Mesenchymal stem cell (in vitro differentiated cells and primary cell): Measurements from ENCODE around the gene PCK2.

Experiments used
- DNase-seq: peaks from one replicate; pipeline ENCODE4 v3.0.0-alpha.2; 2013
- H2AFZ ChIP-seq: one replicate; pipeline ENCODE4 v1.6.1; 2013; ENCODE audit warnings: low read depth, mild to moderate bottlenecking, control low read depth, inconsistent platforms, low read length, moderate library complexity
- H2AK5ac ChIP-seq: 2 replicates; pipeline ENCODE4 v1.6.1; 2013; ENCODE audit warnings: low read length, moderate library complexity, mild to moderate bottlenecking, inconsistent platforms; ENCODE audit not compliant: severe bottlenecking
- H2BK120ac ChIP-seq: one replicate; pipeline ENCODE4 v1.6.1; 2013; ENCODE audit warnings: low read depth, mild to moderate bottlenecking, inconsistent platforms, low read length, moderate library complexity
- H2BK12ac ChIP-seq, 2 experiments: one replicate each; pipeline ENCODE4 v1.6.1; 2013; ENCODE audit warnings: inconsistent platforms in 2 of 2, low read length in 2 of 2, mild to moderate bottlenecking in 2 of 2, moderate library complexity in 2 of 2, control low read depth in 1 of 2
- H2BK15ac ChIP-seq: one replicate; pipeline ENCODE4 v1.6.1; 2013; ENCODE audit warnings: mild to moderate bottlenecking, low read depth, inconsistent platforms; ENCODE audit not compliant: poor library complexity, severe bottlenecking
- H2BK5ac ChIP-seq: 2 replicates; pipeline ENCODE4 v1.6.1; 2013; ENCODE audit warnings: low read depth, mild to moderate bottlenecking, low read length, control low read depth, inconsistent platforms; ENCODE audit not compliant: poor library complexity, severe bottlenecking
- H3K14ac ChIP-seq, 2 experiments: one replicate each; pipeline ENCODE4 v1.6.1; 2013; ENCODE audit warnings: inconsistent platforms in 2 of 2, low read length in 2 of 2, control low read depth in 1 of 2, mild to moderate bottlenecking in 1 of 2, moderate library complexity in 1 of 2
- H3K18ac ChIP-seq, 2 experiments: one replicate each; pipeline ENCODE4 v1.6.1; 2013; ENCODE audit warnings: inconsistent platforms in 2 of 2, low read length in 2 of 2, control low read depth in 1 of 2, low read depth in 1 of 2, mild to moderate bottlenecking in 1 of 2
- H3K23ac ChIP-seq, 2 experiments: one replicate each; pipeline ENCODE4 v1.6.1; 2013; ENCODE audit warnings: inconsistent platforms in 2 of 2, low read length in 2 of 2, mild to moderate bottlenecking in 2 of 2, moderate library complexity in 2 of 2, control low read depth in 1 of 2
- H3K27ac ChIP-seq: 2 replicates; pipeline ENCODE4 v1.5.1; 2013; ENCODE audit warnings: mild to moderate bottlenecking, moderate library complexity, low read length, control low read depth, inconsistent platforms; ENCODE audit not compliant: poor library complexity, severe bottlenecking
- H3K27me3 ChIP-seq, 2 experiments: 2 replicates each; pipeline versions ENCODE4 v1.6.1 to v1.7.0; 2013; ENCODE audit warnings: low read length in 2 of 2, mild to moderate bottlenecking in 2 of 2, moderate library complexity in 2 of 2, control low read depth in 1 of 2, inconsistent platforms in 1 of 2; ENCODE audit not compliant: control insufficient read depth in 1 of 2, insufficient read depth in 1 of 2
- H3K36me3 ChIP-seq, 2 experiments: 2 replicates each; pipeline versions ENCODE4 v1.6.1 to v1.7.0; 2013; ENCODE audit warnings: low read length in 2 of 2, control low read depth in 1 of 2, inconsistent platforms in 1 of 2, low read depth in 1 of 2, mild to moderate bottlenecking in 1 of 2; ENCODE audit not compliant: insufficient read depth in 2 of 2, control insufficient read depth in 1 of 2
- H3K4ac ChIP-seq, 2 experiments: one replicate each; pipeline ENCODE4 v1.6.1; 2013; ENCODE audit warnings: inconsistent platforms in 2 of 2, low read length in 2 of 2, mild to moderate bottlenecking in 2 of 2, moderate library complexity in 2 of 2, control low read depth in 1 of 2, low read depth in 1 of 2
- H3K4me1 ChIP-seq: 2 replicates; pipeline ENCODE4 v1.6.1; 2013; ENCODE audit warnings: low read depth, low read length, control low read depth; ENCODE audit not compliant: control insufficient read depth, insufficient read depth
- H3K4me2 ChIP-seq: 2 replicates; pipeline ENCODE4 v1.6.1; 2013; ENCODE audit warnings: low read length, mild to moderate bottlenecking, inconsistent platforms; ENCODE audit not compliant: poor library complexity, severe bottlenecking
- H3K4me3 ChIP-seq, 2 experiments: 2 replicates each; pipeline versions ENCODE4 v1.5.1 to v1.7.0; 2013; ENCODE audit warnings: low read length in 2 of 2, mild to moderate bottlenecking in 2 of 2, control low read depth in 1 of 2, low read depth in 1 of 2; ENCODE audit not compliant: insufficient read depth in 1 of 2
- H3K79me1 ChIP-seq: replicated peaks from 2 replicates; pipeline ENCODE4 v1.6.1; 2013; ENCODE audit warnings: mild to moderate bottlenecking, control low read depth, low read length, inconsistent platforms; ENCODE audit not compliant: poor library complexity, severe bottlenecking
- H3K9ac ChIP-seq: 2 replicates; pipeline ENCODE4 v1.7.0; 2013; ENCODE audit warnings: mild to moderate bottlenecking, low read length, moderate library complexity
- H3K9me3 ChIP-seq: 2 replicates; pipeline ENCODE4 v1.7.0; 2013; ENCODE audit warnings: mild to moderate bottlenecking, low read length; ENCODE audit not compliant: control insufficient read depth
- H4K8ac ChIP-seq: one replicate; pipeline ENCODE4 v1.6.1; 2013; ENCODE audit warnings: inconsistent platforms, mild to moderate bottlenecking, low read length, moderate library complexity
- H4K91ac ChIP-seq: one replicate; pipeline ENCODE4 v1.6.1; 2013; ENCODE audit warnings: mild to moderate bottlenecking, low read length, inconsistent platforms
- WGBS: methylation state at CpG from one replicate; pipeline ENCODE4 v1.1.7; 2013; ENCODE audit warnings: mixed read lengths; 5-methylcytosine and 5-hydroxymethylcytosine counted together

PCK2 gene

GRCh38 chr14:24083462-24083861 lies 10.6 kb upstream of the PCK2 start:
- Histone ChIP-seq H3K4me3 (no peak overlapping the region), H2AK5ac (no peak overlapping the region), H3K79me1 (peaks cover 2% of the 10 kb centered on the region), H3K9me3 (no peaks in the 10 kb centered on the region), H2BK15ac (no peak overlapping the region), H2BK5ac (no peak overlapping the region), H3K27me3 (peaks cover 73 to 77% of the 10 kb centered on the region in 2 experiments), H3K9ac (no peak overlapping the region), H3K27ac (no peak overlapping the region), H3K14ac (no peak overlapping the region), H4K8ac (no peak overlapping the region), H2AFZ (no peak overlapping the region), H3K4me2 (no peak overlapping the region), H3K4me1 (peaks cover 10% of the 10 kb centered on the region), H3K36me3 (no peaks in the 10 kb centered on the region), H3K4ac (no peak overlapping the region), H3K23ac (no peak overlapping the region), H2BK12ac (no peak overlapping the region), H4K91ac (no peak overlapping the region), H3K18ac (no peak overlapping the region), H2BK120ac (no peak overlapping the region)
- no peak for DNase-seq
- WGBS: 83% methylated on average over 3 of the region's 3 CpGs

DNA sequence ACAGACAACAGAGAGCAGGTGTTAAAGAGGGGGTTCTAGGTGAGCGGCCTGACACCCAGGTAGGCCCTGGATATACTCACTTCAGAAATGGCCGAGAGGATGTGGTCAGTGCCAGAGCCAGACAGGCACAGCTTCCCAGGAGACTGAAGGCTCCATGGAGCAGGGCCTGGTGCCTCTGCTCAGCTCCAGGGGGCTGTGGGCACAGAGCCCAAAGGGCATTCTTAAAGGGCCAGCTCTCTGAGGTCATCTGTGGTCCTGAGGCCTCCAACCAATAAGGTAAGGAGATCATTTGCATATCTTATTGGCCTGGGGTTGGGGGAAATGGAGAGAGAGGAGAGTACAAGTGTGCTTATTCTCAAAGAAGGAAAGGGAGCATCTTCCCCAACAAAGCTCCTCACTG lies 9.7 kb upstream of the PCK2 start:
- H2AK5ac ChIP-seq: no peak overlapping the region

DNA sequence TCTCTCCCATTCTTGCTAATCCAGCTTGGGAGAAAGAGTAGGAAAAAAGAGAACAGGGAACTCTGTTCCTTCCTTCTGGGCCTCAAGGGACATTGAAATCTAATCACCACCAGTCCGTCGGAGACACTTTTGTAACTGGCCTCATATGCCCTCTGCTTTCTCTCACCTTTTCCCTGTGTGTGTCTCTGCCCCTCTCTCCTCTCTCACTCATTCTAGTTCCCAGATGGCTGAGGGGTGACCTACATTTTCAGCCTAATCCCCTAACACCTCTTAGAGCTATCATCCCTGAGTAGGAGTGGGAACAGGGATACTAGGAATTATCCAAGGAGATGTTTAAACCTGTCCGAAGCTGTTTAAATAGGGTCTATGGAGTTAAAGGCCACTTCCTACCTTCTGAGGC lies 8.9 kb upstream of the PCK2 start:
- Histone ChIP-seq H3K27me3 (peaks cover 55 to 59% of the 10 kb centered on the region in 2 experiments), H3K23ac (no peak overlapping the region), H3K4me2 (no peak overlapping the region), H3K4me1 (peaks cover 10% of the 10 kb centered on the region), H2BK12ac (no peak overlapping the region), H3K36me3 (no peaks in the 10 kb centered on the region), H3K27ac (no peak overlapping the region), H2AFZ (no peak overlapping the region), H3K4ac (no peak overlapping the region), H3K9ac (no peak overlapping the region), H3K18ac (no peak overlapping the region), H3K79me1 (peaks cover 2% of the 10 kb centered on the region), H3K4me3 (no peak overlapping the region), H2BK120ac (no peak overlapping the region), H3K14ac (no peak overlapping the region), H2BK15ac (no peak overlapping the region), H2AK5ac (no peak overlapping the region), H4K91ac (no peak overlapping the region), H4K8ac (no peak overlapping the region), H2BK5ac (no peak overlapping the region), H3K9me3 (no peaks in the 10 kb centered on the region)
- 95% methylated on average over 3 of the region's 3 CpGs for WGBS
- no peak for DNase-seq

More for the DNA sequence above, 9.7 kb upstream of the PCK2 start:
- Histone ChIP-seq H3K4me1 (peaks cover 10% of the 10 kb centered on the region), H2BK5ac (no peak overlapping the region), H3K27me3 (peaks cover 63 to 67% of the 10 kb centered on the region in 2 experiments), H3K23ac (no peak overlapping the region), H3K18ac (no peak overlapping the region), H2BK15ac (no peak overlapping the region), H3K4me2 (no peak overlapping the region), H3K9ac (no peak overlapping the region), H4K8ac (no peak overlapping the region), H3K79me1 (peaks cover 2% of the 10 kb centered on the region), H3K14ac (no peak overlapping the region), H3K4ac (no peak overlapping the region), H3K27ac (no peak overlapping the region), H2BK120ac (no peak overlapping the region), H3K36me3 (no peaks in the 10 kb centered on the region), H3K4me3 (no peak overlapping the region), H3K9me3 (no peaks in the 10 kb centered on the region), H2AFZ (no peak overlapping the region), H4K91ac (no peak overlapping the region), H2BK12ac (no peak overlapping the region)
- 93% methylated on average over 2 of the region's 2 CpGs for WGBS
- DNase-seq: no peak

DNA sequence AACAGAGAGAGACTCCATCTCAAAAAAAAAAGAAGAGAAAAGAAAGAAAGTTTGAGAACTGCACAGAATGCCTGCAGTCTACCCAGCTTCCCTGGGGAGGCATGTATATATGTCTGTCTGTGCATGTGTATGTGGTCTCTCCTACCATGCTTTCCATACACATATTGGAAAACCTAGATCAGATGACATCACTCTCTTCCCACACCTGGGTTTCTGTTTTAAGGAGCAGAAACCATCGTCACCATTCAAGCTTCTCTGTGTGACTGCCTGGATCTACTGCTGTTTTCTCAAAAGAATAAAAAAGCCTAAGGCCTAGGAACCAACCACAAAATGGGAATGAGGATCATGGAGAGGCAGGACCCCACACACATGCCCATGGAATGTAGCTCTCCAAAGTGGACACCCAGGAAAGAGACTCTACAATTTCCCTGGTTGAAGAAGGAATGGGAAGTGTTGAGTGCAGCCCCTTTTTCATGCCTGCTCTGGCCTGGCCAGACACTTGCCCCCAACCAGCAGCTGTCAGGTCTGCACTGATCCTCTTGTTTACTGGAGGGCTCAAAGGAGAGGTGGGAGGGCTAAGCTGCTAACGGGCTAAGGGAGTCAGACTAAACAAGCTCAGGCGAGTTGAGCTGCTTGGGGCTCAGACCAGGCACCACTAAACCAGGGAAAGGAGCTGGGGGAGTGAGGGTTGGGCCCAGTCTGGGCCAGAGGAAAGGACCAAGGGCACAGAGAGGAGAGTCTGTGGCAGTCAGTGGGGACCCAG lies 7.7 kb upstream of the PCK2 start:
- Histone ChIP-seq H3K4me2 (no peak overlapping the region), H3K14ac (no peak overlapping the region), H2BK12ac (no peak overlapping the region), H3K36me3 (no peaks in the 10 kb centered on the region), H3K9me3 (no peaks in the 10 kb centered on the region), H3K4ac (no peak overlapping the region), H2AFZ (no peak overlapping the region), H2BK5ac (no peak overlapping the region), H3K9ac (no peak overlapping the region), H3K4me1 (peaks cover 5% of the 10 kb centered on the region), H4K8ac (no peak overlapping the region), H3K18ac (no peak overlapping the region), H3K23ac (no peak overlapping the region), H3K4me3 (no peak overlapping the region), H4K91ac (no peak overlapping the region), H2AK5ac (no peak overlapping the region), H3K79me1 (no peaks in the 10 kb centered on the region), H3K27ac (no peak overlapping the region), H3K27me3 (peaks cover 46 to 50% of the 10 kb centered on the region in 2 experiments), H2BK120ac (no peak overlapping the region), H2BK15ac (no peak overlapping the region)
- WGBS: 57% methylated on average over 3 of the region's 3 CpGs
- no peak for DNase-seq
